Osteoblast (primary cell): ENCODE results near the gene TMBIM1. TPM values are rescaled to one million over a fixed set of nuclear protein-coding genes. Genes with fewer than 3 reads are reported as not detected.
A peak's percentile ranks its signal among the peaks of the same experiment; 100 is the strongest.

Experiments
- DNase-seq: peaks from one replicate; pipeline ENCODE4 v3.0.0; 2011; ENCODE audit warnings: low spot score, mixed read lengths; ENCODE audit not compliant: insufficient read length; ENCODE audit errors: missing footprints
- H2AFZ ChIP-seq: 2 replicates; pipeline ENCODE4 v1.6.0; 2011; ENCODE audit warnings: mild to moderate bottlenecking, low read length
- H3K27ac ChIP-seq: 2 replicates; pipeline ENCODE4 v1.5.1; 2011; ENCODE audit warnings: mild to moderate bottlenecking, low read depth, low read length, moderate library complexity
- H3K27me3 ChIP-seq: 2 replicates; pipeline ENCODE4 v1.6.0; 2012; ENCODE audit warnings: mild to moderate bottlenecking, control low read depth, inconsistent platforms, low read length, moderate library complexity; ENCODE audit not compliant: insufficient read depth
- H3K36me3 ChIP-seq: 2 replicates; pipeline ENCODE4 v1.5.1; 2011; ENCODE audit warnings: mild to moderate bottlenecking, low read length, control low read depth, moderate library complexity; ENCODE audit not compliant: insufficient read depth
- H3K4me1 ChIP-seq: 2 replicates; pipeline ENCODE4 v1.5.1; 2011; ENCODE audit warnings: mild to moderate bottlenecking, low read length, control low read depth, moderate library complexity; ENCODE audit not compliant: insufficient read depth
- H3K4me2 ChIP-seq: 2 replicates; pipeline ENCODE4 v1.6.0; 2011; ENCODE audit warnings: mild to moderate bottlenecking, low read length; ENCODE audit not compliant: insufficient read depth
- H3K4me3 ChIP-seq: fragments of 200-600 bp; sonication (generic); 3 replicates; pipeline ENCODE4 v1.5.1; 2012; ENCODE audit warnings: mild to moderate bottlenecking, low read length, inconsistent platforms; ENCODE audit not compliant: insufficient read depth
- H3K79me2 ChIP-seq: 2 replicates; pipeline ENCODE4 v1.6.0; 2012; ENCODE audit warnings: mild to moderate bottlenecking, low read length, control low read depth, inconsistent platforms; ENCODE audit not compliant: insufficient read depth
- H3K9me3 ChIP-seq: 2 replicates; pipeline ENCODE4 v1.5.1; 2011; ENCODE audit warnings: low read depth, low read length, control low read depth
- H4K20me1 ChIP-seq: 2 replicates; pipeline ENCODE4 v1.6.0; 2012; ENCODE audit warnings: mild to moderate bottlenecking, low read length, control low read depth; ENCODE audit not compliant: insufficient read depth
- total RNA-seq: library from RNA; depleted of rRNA; stranded (reverse); fragments of >200 nt; gene quantifications from 2 replicates; pipeline ENCODE4 v1.2.3, GENCODE V29; 2012
- TF ChIP-seq, protein P1 (sequence below): IDR thresholded peaks from 2 replicates; pipeline ENCODE4 v1.5.1; 2011; ENCODE audit warnings: mild to moderate bottlenecking, low read depth, low read length, moderate library complexity; ENCODE audit errors: extremely low read depth

The TMBIM1 gene
- total RNA-seq, 1 donor: 155 TPM

DNA sequence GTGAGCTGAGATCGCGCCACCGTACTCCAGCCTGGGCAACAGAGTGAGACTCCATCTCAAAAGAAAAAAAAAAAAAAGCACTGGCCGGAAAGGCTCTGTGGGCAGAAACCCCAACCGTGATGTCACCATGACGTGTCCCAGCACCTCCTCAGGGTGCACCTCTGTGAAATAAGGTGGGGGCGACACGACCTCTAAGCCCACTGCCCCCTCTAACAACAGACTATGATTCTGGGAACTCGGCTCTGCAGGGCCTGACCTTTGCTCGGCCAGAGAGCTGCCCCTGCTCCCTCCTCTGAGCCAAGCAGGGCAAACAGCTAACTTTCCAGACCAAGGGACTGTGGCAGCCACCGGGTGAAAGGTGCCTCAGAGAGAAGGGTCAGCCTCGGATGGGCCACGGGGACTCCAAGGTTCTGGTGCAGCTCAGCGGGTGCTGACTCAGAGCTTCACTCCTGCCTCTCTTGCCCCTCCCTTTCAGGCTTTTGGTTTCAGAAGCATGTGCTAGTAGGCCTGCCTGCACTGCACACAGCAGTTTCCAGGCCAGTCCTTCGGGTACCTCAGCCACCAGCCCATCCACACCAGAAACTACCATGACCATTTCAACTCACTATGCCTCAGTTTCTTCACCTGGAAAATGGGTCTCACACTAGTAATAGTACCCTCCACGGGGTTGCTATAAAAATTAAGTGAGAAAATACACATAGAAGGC is 8.0 kb downstream of the TMBIM1 start:
- peaks cover 67% of the 10 kb centered on the region for H3K4me1 ChIP-seq
- peak overlapping the region; percentile 10 for H2AFZ ChIP-seq
- H3K4me2 ChIP-seq: peak overlapping the region; percentile 72
- peaks cover 84% of the 10 kb centered on the region for H3K79me2 ChIP-seq
- H3K27me3 ChIP-seq: no peaks in the 10 kb centered on the region
- DNase-seq: peak; percentile 96
- H3K9me3 ChIP-seq: no peaks in the 10 kb centered on the region
- H3K36me3 ChIP-seq: peaks cover 22% of the 10 kb centered on the region
- TF ChIP-seq, protein P1, sequence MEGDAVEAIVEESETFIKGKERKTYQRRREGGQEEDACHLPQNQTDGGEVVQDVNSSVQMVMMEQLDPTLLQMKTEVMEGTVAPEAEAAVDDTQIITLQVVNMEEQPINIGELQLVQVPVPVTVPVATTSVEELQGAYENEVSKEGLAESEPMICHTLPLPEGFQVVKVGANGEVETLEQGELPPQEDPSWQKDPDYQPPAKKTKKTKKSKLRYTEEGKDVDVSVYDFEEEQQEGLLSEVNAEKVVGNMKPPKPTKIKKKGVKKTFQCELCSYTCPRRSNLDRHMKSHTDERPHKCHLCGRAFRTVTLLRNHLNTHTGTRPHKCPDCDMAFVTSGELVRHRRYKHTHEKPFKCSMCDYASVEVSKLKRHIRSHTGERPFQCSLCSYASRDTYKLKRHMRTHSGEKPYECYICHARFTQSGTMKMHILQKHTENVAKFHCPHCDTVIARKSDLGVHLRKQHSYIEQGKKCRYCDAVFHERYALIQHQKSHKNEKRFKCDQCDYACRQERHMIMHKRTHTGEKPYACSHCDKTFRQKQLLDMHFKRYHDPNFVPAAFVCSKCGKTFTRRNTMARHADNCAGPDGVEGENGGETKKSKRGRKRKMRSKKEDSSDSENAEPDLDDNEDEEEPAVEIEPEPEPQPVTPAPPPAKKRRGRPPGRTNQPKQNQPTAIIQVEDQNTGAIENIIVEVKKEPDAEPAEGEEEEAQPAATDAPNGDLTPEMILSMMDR: no peak
- H3K27ac ChIP-seq: peak overlapping the region; percentile 98
- peaks cover 13% of the 10 kb centered on the region for H4K20me1 ChIP-seq
- peak overlapping the region; percentile 46 for H3K4me3 ChIP-seq

GRCh38 chr2:218282173-218282991 is 9.9 kb downstream of the TMBIM1 start:
- no peak overlapping the region for H2AFZ ChIP-seq
- no peaks in the 10 kb centered on the region for H3K9me3 ChIP-seq
- H3K4me3 ChIP-seq: peak overlapping the region; percentile 5
- H3K4me2 ChIP-seq: peak overlapping the region; percentile 43
- peaks cover 13% of the 10 kb centered on the region for H4K20me1 ChIP-seq
- H3K4me1 ChIP-seq: peaks cover 62% of the 10 kb centered on the region
- H3K27me3 ChIP-seq: no peaks in the 10 kb centered on the region
- H3K36me3 ChIP-seq: peaks cover 41% of the 10 kb centered on the region
- DNase-seq: peak; percentile 96
- peaks cover 85% of the 10 kb centered on the region for H3K79me2 ChIP-seq
- TF ChIP-seq, protein P1: no peak
- H3K27ac ChIP-seq: peak overlapping the region; percentile 98

- H3K27me3 ChIP-seq: no peaks in the 10 kb centered on the region
- no peak overlapping the region for H3K4me2 ChIP-seq
- peak; percentile 57 for DNase-seq
- H3K4me1 ChIP-seq: peaks cover 53% of the 10 kb centered on the region
- H3K9me3 ChIP-seq: no peaks in the 10 kb centered on the region
- H3K79me2 ChIP-seq: peaks cover 93% of the 10 kb centered on the region
- H2AFZ ChIP-seq: no peak overlapping the region
- H3K27ac ChIP-seq: peak overlapping the region; percentile 98
- peaks cover 20% of the 10 kb centered on the region for H4K20me1 ChIP-seq
- no peak overlapping the region for H3K4me3 ChIP-seq
- TF ChIP-seq, protein P1: no peak
- H3K36me3 ChIP-seq: peaks cover 50% of the 10 kb centered on the region
Observed at GRCh38 chr2:218281449-218281848, 10.9 kb downstream of the TMBIM1 start.
